ENCODE results near the gene NUFIP1. TPM values are rescaled to one million over a fixed set of nuclear protein-coding genes. Genes with fewer than 3 reads are reported as not detected.

Gene NUFIP1
- polyA plus RNA-seq, 1 donor (not counting 4 experiments of a cell fraction or from before 2014, with no cell fraction given), result 3.3 TPM

GRCh38 chr13:44906230-44906629, 83.0 kb downstream of the NUFIP1 start:
- no peaks in the 10 kb centered on the region for H3K9me1 ChIP-seq (ENCODE audit: control insufficient read depth, extremely low read depth, insufficient read depth, low read length)
- no peak overlapping the region for H3K4me2 ChIP-seq (ENCODE audit: control insufficient read depth, extremely low read depth, insufficient read depth, low read depth, low read length)
- dilution Hi-C loops (cut with MboI; ENCODE audit: extremely low pct_ligation_motif_present, low sequenced_read_pairs), result no loop called here
- no peak overlapping the region for H3K4me3 ChIP-seq (ENCODE audit: control insufficient read depth in 2 of 3, extremely low read depth in 1 of 3, insufficient read depth in 2 of 3, low read depth in 1 of 3, low read length in 3 of 3)
- H3K9ac ChIP-seq (ENCODE audit: control insufficient read depth, extremely low read depth, insufficient read depth, low read length), result no peak overlapping the region
- TF ChIP-seq CTCF (optimal IDR thresholded peaks at IDR 0.05 in 1 of 3, IDR thresholded peaks at IDR 0.05 in 1 of 3, conservative IDR thresholded peaks at IDR 0.05 in 1 of 3; ENCODE audit: extremely low read depth in 1 of 3, insufficient read depth in 2 of 3, low read length in 3 of 3) (no peak), EZH2 (IDR thresholded peaks at IDR 0.05; ENCODE audit: low read length) (no peak)
- no peaks in the 10 kb centered on the region for H3K79me2 ChIP-seq (ENCODE audit: control insufficient read depth, insufficient read depth, low read length)
- H4K20me1 ChIP-seq (ENCODE audit: control insufficient read depth, extremely low read depth, insufficient read depth, low read length), result no peaks in the 10 kb centered on the region
- H2AFZ ChIP-seq (ENCODE audit: control insufficient read depth, low read length), result no peak overlapping the region
- no peak overlapping the region for H3K27ac ChIP-seq (ENCODE audit: control insufficient read depth, insufficient read depth, low read length)
- H3K36me3 ChIP-seq (ENCODE audit: control insufficient read depth in 2 of 2, extremely low read depth in 1 of 2, insufficient read depth in 2 of 2, low read length in 2 of 2), result no peaks in the 10 kb centered on the region
- FAIRE-seq (no peak), DNase-seq (ENCODE audit: low read depth, low spot score) (no peak)
- no peaks in the 10 kb centered on the region for H3K4me1 ChIP-seq (ENCODE audit: control insufficient read depth, extremely low read depth, insufficient read depth, low read length)
- H3K9me3 ChIP-seq (ENCODE audit: control insufficient read depth, low read depth, low read length), result peaks cover 1% of the 10 kb centered on the region
- peaks cover 18% of the 10 kb centered on the region for H3K27me3 ChIP-seq (ENCODE audit: control insufficient read depth, extremely low read depth, insufficient read depth, low read length)

- Histone ChIP-seq H3K9ac (ENCODE audit: control insufficient read depth, extremely low read depth, insufficient read depth, low read length) (no peak overlapping the region), H3K27me3 (ENCODE audit: control insufficient read depth, extremely low read depth, insufficient read depth, low read length) (peaks cover 19% of the 10 kb centered on the region), H4K20me1 (ENCODE audit: control insufficient read depth, extremely low read depth, insufficient read depth, low read length) (no peaks in the 10 kb centered on the region), H3K27ac (ENCODE audit: control insufficient read depth, insufficient read depth, low read length) (no peak overlapping the region), H3K9me3 (ENCODE audit: control insufficient read depth, low read depth, low read length) (no peaks in the 10 kb centered on the region), H2AFZ (ENCODE audit: control insufficient read depth, low read length) (no peak overlapping the region), H3K4me3 (ENCODE audit: control insufficient read depth in 2 of 3, extremely low read depth in 1 of 3, insufficient read depth in 2 of 3, low read depth in 1 of 3, low read length in 3 of 3) (no peak overlapping the region), H3K4me1 (ENCODE audit: control insufficient read depth, extremely low read depth, insufficient read depth, low read length) (no peaks in the 10 kb centered on the region), H3K9me1 (ENCODE audit: control insufficient read depth, extremely low read depth, insufficient read depth, low read length) (no peaks in the 10 kb centered on the region), H3K4me2 (ENCODE audit: control insufficient read depth, extremely low read depth, insufficient read depth, low read depth, low read length) (no peak overlapping the region), H3K79me2 (ENCODE audit: control insufficient read depth, insufficient read depth, low read length) (no peaks in the 10 kb centered on the region), H3K36me3 (ENCODE audit: control insufficient read depth in 2 of 2, extremely low read depth in 1 of 2, insufficient read depth in 2 of 2, low read length in 2 of 2) (no peaks in the 10 kb centered on the region)
- DNase-seq (ENCODE audit: low read depth, low spot score) (no peak), FAIRE-seq (no peak)
- TF ChIP-seq CTCF (optimal IDR thresholded peaks at IDR 0.05 in 1 of 3, IDR thresholded peaks at IDR 0.05 in 1 of 3, conservative IDR thresholded peaks at IDR 0.05 in 1 of 3; ENCODE audit: extremely low read depth in 1 of 3, insufficient read depth in 2 of 3, low read length in 3 of 3) (no peak), EZH2 (IDR thresholded peaks at IDR 0.05; ENCODE audit: low read length) (no peak)
- dilution Hi-C loops (cut with MboI; ENCODE audit: extremely low pct_ligation_motif_present, low sequenced_read_pairs), result no loop called here
These were observed 83.7 kb downstream of the NUFIP1 start for GRCh38 chr13:44905556-44905955.
